ENCODE measurements around the gene LRRC46.

DNA sequence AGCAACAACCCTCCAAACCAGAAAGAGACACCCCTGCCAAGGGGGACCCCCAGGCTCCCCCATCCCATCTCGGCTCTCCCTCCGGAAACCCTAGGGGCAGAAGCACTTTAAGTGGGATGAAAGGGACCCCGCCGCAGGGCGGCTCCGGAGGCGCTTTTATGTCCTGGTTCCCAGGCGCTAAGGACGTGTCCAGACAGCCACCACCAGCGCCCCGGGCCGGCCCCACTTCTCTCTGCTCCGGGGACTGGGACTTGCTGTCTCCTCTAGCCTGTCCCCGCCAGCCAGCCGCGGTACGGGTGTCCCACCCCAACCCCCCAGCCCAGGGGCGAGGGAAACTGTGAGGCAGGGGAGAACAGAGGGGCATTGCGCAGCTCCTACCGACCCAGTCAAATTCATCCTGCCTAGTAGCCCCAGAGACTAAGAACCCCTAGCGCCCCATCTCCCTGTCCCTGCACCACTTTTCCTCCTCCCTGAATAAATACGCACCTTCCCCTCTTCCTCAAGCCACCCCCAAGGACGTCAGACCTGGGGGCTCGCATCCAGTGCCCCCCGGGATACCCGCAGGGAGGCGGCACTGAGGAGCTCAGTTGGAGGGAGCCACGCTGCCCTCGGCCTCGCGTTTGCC is 15.4 kb downstream of the LRRC46 start:
- TF ChIP-seq, protein P1, sequence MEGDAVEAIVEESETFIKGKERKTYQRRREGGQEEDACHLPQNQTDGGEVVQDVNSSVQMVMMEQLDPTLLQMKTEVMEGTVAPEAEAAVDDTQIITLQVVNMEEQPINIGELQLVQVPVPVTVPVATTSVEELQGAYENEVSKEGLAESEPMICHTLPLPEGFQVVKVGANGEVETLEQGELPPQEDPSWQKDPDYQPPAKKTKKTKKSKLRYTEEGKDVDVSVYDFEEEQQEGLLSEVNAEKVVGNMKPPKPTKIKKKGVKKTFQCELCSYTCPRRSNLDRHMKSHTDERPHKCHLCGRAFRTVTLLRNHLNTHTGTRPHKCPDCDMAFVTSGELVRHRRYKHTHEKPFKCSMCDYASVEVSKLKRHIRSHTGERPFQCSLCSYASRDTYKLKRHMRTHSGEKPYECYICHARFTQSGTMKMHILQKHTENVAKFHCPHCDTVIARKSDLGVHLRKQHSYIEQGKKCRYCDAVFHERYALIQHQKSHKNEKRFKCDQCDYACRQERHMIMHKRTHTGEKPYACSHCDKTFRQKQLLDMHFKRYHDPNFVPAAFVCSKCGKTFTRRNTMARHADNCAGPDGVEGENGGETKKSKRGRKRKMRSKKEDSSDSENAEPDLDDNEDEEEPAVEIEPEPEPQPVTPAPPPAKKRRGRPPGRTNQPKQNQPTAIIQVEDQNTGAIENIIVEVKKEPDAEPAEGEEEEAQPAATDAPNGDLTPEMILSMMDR (IDR thresholded peaks at IDR 0.05): no peak
- no peak for TF ChIP-seq POLR2A (IDR thresholded peaks at IDR 0.05)

All from uterus (tissue), 2 donors.